Ishikawa (cell line): ENCODE results near the gene GPR148.

Experiments used
- CEBPB ChIP-seq: IDR thresholded peaks from 2 replicates; pipeline ENCODE4 v1.6.1; 2012
- CREB1 ChIP-seq: IDR thresholded peaks from 2 replicates; pipeline ENCODE4 v1.6.1; 2012; ENCODE audit warnings: low read depth
- EGR1 ChIP-seq: IDR thresholded peaks from 2 replicates; pipeline ENCODE4 v1.6.1; 2012
- EP300 ChIP-seq: IDR thresholded peaks from 2 replicates; pipeline ENCODE4 v1.6.1; 2012; ENCODE audit warnings: borderline replicate concordance
- FOXM1 ChIP-seq: IDR thresholded peaks from 2 replicates; pipeline ENCODE4 v1.6.1; 2012; ENCODE audit warnings: low read depth, borderline replicate concordance
- MAX ChIP-seq: IDR thresholded peaks from 2 replicates; pipeline ENCODE4 v1.6.1; 2012
- NFIC ChIP-seq: IDR thresholded peaks from 2 replicates; pipeline ENCODE4 v1.6.1; 2012
- RAD21 ChIP-seq: IDR thresholded peaks from 2 replicates; pipeline ENCODE4 v1.6.1; 2012; ENCODE audit warnings: low read depth
- REST ChIP-seq: IDR thresholded peaks from 2 replicates; pipeline ENCODE4 v1.6.1; 2012; ENCODE audit warnings: low read depth, mild to moderate bottlenecking
- TAF1 ChIP-seq: IDR thresholded peaks from 2 replicates; pipeline ENCODE4 v1.6.1; 2012; ENCODE audit warnings: low read depth, mild to moderate bottlenecking
- TCF12 ChIP-seq: IDR thresholded peaks from 2 replicates; pipeline ENCODE4 v1.6.1; 2012; ENCODE audit warnings: low read depth
- TEAD4 ChIP-seq: IDR thresholded peaks from 2 replicates; pipeline ENCODE4 v1.6.1; 2012
- YY1 ChIP-seq: IDR thresholded peaks from 2 replicates; pipeline ENCODE4 v1.6.1; 2012; ENCODE audit warnings: low read depth
- ZBTB7A ChIP-seq: IDR thresholded peaks from 2 replicates; pipeline ENCODE4 v1.6.1; 2012; ENCODE audit warnings: low read depth
- TF ChIP-seq, protein P1 (sequence below): IDR thresholded peaks from 2 replicates; pipeline ENCODE4 v1.6.1; 2012

The GPR148 gene

DNA sequence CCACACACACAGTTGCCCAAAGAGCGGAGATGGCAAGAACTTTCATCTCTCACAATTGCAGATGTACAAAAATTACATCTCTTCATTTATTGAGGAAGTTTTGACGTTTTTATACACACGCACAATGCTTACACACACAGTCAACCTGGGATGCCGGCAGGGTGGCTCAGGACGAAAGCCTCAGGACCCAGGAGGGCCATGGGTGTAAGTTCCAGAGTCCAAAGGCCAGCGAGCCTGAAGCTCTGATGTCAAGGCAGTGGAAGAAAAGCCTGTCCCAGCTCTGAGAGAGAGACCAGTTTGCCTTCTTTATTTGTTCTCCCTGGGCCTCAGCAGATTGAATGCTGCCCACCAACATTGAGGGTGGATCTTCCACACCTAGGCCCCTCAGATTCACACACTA, 36.6 kb downstream of the GPR148 start:
- TF ChIP-seq FOXM1, result no peak

GRCh38 chr2:130766037-130766436, 37.2 kb downstream of the GPR148 start:
- TF ChIP-seq, protein P1, sequence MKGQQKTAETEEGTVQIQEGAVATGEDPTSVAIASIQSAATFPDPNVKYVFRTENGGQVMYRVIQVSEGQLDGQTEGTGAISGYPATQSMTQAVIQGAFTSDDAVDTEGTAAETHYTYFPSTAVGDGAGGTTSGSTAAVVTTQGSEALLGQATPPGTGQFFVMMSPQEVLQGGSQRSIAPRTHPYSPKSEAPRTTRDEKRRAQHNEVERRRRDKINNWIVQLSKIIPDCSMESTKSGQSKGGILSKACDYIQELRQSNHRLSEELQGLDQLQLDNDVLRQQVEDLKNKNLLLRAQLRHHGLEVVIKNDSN, result no peak
- TF ChIP-seq REST (no peak), CREB1 (no peak), TCF12 (no peak), TEAD4 (no peak), MAX (no peak), EP300 (no peak), YY1 (no peak), CEBPB (no peak), ZBTB7A (no peak), EGR1 (no peak), TAF1 (no peak), FOXM1 (no peak), NFIC (no peak), RAD21 (no peak)

GRCh38 chr2:130766711-130767407, 38.0 kb downstream of the GPR148 start:
- TF ChIP-seq TAF1, result no peak
- no peak for TF ChIP-seq EP300
- TF ChIP-seq MAX, result no peak
- no peak for TF ChIP-seq CREB1
- TF ChIP-seq ZBTB7A, result no peak
- TF ChIP-seq CEBPB, result no peak
- no peak for TF ChIP-seq YY1
- TF ChIP-seq TCF12, result no peak
- no peak for TF ChIP-seq RAD21
- no peak for TF ChIP-seq EGR1
- TF ChIP-seq REST, result no peak
- TF ChIP-seq, protein P1, result no peak
- TF ChIP-seq TEAD4, result no peak
- TF ChIP-seq FOXM1, result no peak
- TF ChIP-seq NFIC, result no peak

DNA sequence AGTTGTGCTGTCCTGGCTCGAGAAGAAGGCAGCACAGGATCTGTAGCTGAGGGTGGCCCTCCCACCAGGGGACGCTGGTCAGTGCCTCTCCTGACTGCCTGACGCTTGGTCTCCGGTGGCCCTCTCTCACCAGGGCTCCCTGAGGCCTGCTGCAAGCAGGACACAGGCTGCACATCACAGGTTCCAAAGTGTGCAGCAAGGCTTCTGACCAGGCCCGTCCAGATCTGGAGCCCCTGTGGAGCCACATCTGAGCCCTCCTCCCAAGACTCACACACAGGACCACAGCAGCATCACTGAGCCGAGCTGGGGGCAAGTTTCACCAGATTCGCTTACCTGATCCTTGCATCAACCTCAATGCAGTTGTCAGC, 38.5 kb downstream of the GPR148 start:
- TF ChIP-seq NFIC (no peak), EP300 (no peak), REST (no peak), RAD21 (no peak), ZBTB7A (no peak)

- TF ChIP-seq RAD21 (peak; percentile 12; the same call in 1 of the 2 replicates), FOXM1 (no peak)
Measured at GRCh38 chr2:130768191-130768855, 39.5 kb downstream of the GPR148 start.
